ENCODE measurements around the gene TPP1.

DNA sequence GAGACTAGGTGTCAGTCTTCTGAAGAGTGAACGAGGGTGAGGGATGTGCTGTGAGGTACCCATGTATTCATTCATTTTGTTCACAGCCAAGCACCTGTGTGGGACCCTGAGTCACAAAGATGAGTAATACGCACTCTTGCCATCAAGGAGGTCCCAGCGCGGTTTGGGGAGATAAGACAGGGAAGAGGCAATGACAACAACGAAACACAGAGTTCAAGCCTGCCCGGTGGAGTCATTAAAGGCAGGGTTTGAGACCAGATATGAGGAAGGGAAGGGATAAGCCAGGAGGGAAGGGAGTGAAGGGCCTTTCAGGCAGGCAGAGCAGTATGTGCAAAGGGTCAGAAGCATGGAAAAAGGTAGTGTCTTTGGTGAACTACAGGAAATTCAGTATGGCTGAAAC, 31.8 kb upstream of the TPP1 start:
- TF ChIP-seq, protein P1, sequence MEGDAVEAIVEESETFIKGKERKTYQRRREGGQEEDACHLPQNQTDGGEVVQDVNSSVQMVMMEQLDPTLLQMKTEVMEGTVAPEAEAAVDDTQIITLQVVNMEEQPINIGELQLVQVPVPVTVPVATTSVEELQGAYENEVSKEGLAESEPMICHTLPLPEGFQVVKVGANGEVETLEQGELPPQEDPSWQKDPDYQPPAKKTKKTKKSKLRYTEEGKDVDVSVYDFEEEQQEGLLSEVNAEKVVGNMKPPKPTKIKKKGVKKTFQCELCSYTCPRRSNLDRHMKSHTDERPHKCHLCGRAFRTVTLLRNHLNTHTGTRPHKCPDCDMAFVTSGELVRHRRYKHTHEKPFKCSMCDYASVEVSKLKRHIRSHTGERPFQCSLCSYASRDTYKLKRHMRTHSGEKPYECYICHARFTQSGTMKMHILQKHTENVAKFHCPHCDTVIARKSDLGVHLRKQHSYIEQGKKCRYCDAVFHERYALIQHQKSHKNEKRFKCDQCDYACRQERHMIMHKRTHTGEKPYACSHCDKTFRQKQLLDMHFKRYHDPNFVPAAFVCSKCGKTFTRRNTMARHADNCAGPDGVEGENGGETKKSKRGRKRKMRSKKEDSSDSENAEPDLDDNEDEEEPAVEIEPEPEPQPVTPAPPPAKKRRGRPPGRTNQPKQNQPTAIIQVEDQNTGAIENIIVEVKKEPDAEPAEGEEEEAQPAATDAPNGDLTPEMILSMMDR (IDR thresholded peaks at IDR 0.05), result no peak
- no peak for TF ChIP-seq POLR2A (IDR thresholded peaks at IDR 0.05)
